Muscle layer of duodenum (tissue), 2 donors: ENCODE data around the gene KCNJ4.

Experiments
- H3K27ac ChIP-seq: one replicate; pipeline ENCODE4 v1.7.0; 2013; ENCODE audit warnings: mild to moderate bottlenecking, low read length
- H3K27me3 ChIP-seq: one replicate; pipeline ENCODE4 v1.7.0; 2013; ENCODE audit warnings: low read depth, mild to moderate bottlenecking, control low read depth, low read length
- H3K36me3 ChIP-seq, 2 donors: one replicate each; pipeline ENCODE4 v1.7.0; 2013; ENCODE audit warnings: low read length in 2 of 2, control low read depth in 1 of 2, mild to moderate bottlenecking in 1 of 2; ENCODE audit not compliant: insufficient read depth in 2 of 2, control insufficient read depth in 1 of 2
- H3K4me1 ChIP-seq, 2 donors: one replicate each; pipeline ENCODE4 v1.7.0; 2013; ENCODE audit warnings: low read length in 2 of 2, mild to moderate bottlenecking in 2 of 2, control low read depth in 1 of 2, moderate library complexity in 1 of 2; ENCODE audit not compliant: insufficient read depth in 2 of 2, control insufficient read depth in 1 of 2
- H3K4me3 ChIP-seq, 2 donors: one replicate each; pipeline ENCODE4 v1.7.0; 2013; ENCODE audit warnings: low read length in 2 of 2, low read depth in 1 of 2, mild to moderate bottlenecking in 1 of 2
- H3K9me3 ChIP-seq, 2 donors: one replicate each; pipeline ENCODE4 v1.7.0; 2013; ENCODE audit warnings: low read length in 2 of 2, control low read depth in 1 of 2, mild to moderate bottlenecking in 1 of 2; ENCODE audit not compliant: control insufficient read depth in 1 of 2
- donor health status: healthy.

The KCNJ4 gene

DNA sequence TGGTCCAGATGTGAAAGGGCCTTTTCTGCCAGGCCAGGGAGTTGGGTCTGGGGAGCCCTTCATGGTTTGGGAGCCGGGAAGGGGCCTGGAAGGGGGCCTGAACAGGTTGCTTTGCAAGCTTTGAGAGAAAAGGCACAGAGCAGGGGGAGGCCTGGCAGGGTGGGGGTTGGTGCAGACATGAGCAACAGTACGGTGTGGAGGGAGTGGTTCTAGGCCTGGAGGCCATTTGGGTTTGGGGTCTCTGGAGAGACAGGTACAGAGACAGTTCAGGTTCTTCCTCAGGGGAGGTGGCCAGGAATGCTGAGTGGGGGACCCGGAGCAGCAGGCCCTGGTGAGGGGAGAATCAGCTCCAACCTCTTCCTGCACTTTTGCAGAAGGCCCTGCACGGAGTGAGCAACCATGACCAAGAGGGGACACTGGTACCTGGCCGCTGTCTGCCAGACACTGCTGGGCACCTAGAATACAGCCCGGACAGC, 14.3 kb upstream of the KCNJ4 start:
- Histone ChIP-seq H3K4me3 (no peak overlapping the region), H3K27me3 (no peaks in the 10 kb centered on the region), H3K27ac (no peak overlapping the region), H3K36me3 (no peaks in the 10 kb centered on the region), H3K9me3 (no peaks in the 10 kb centered on the region), H3K4me1 (peaks cover 0 to 3% of the 10 kb centered on the region in 2 donors)

DNA sequence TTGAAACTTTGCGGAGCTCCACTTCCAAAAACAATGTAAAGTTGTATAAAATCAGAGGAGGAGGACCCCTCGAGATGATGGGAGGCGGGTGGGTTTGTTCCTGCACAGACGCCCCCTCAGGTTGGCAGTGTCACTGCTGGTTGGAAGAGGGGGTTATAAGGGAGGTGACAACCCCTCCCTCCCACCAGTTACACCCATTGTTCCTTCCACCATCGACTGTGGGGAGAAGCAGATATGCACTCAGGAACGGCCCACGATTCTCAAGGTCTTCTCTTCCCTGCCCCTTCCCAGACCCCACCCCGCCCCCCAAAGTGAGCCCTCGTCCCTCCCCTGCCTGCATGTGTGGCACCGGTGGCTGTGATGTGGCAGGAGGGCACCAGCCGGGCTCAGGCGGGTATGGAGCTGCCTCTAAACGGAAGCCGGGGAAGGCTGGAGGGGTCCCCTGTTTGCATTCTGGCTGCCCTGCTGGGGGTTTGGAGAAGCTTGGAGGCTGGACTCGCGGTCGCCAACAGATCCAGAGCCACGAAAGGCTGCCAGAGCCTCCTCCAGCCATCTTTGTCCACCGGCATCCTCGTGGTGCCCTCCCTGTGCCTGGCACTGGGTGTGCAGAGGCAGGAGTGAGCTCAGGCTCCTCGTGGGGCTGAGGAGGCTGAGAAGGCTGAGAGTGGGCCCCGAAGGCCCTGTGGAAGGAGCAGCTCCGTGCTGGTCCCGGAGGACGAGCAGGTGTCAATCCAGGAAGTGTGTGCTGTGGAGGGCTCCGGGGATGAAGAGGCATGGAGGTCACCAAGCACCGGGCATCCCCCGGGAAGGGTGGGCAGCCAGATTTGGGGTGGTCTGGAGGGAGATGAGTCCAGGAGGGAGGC, 13.7 kb upstream of the KCNJ4 start:
- peaks cover 0 to 3% of the 10 kb centered on the region in 2 donors for H3K4me1 ChIP-seq
- no peaks in the 10 kb centered on the region for H3K9me3 ChIP-seq
- H3K27me3 ChIP-seq, result no peaks in the 10 kb centered on the region
- no peak overlapping the region for H3K27ac ChIP-seq
- H3K36me3 ChIP-seq, result no peaks in the 10 kb centered on the region
- H3K4me3 ChIP-seq, result peak overlapping the region; percentile 60 to 68

GRCh38 chr22:38467904-38468442, 13.0 kb upstream of the KCNJ4 start, which contains the start of gene KDELR3:
Gene KDELR3, plus strand, starts transcription at chr22:38468096. Its CDS starts 138 bp downstream, at chr22:38468234.
- H3K36me3 ChIP-seq, result no peaks in the 10 kb centered on the region
- no peak within 1 kb of the TSS for H3K27ac ChIP-seq
- H3K27me3 ChIP-seq, result no peaks in the 10 kb centered on the region
- peak within 1 kb of the TSS; percentile 67 to 68 for H3K4me3 ChIP-seq
- peaks cover 0 to 3% of the 10 kb centered on the region in 2 donors for H3K4me1 ChIP-seq
- H3K9me3 ChIP-seq, result no peaks in the 10 kb centered on the region

GRCh38 chr22:38467438-38467903, 12.5 kb upstream of the KCNJ4 start:
- no peaks in the 10 kb centered on the region for H3K9me3 ChIP-seq
- no peaks in the 10 kb centered on the region for H3K36me3 ChIP-seq
- H3K27me3 ChIP-seq, result no peaks in the 10 kb centered on the region
- peaks cover 0 to 3% of the 10 kb centered on the region in 2 donors for H3K4me1 ChIP-seq
- no peak overlapping the region for H3K27ac ChIP-seq
- peak overlapping the region; percentile 67 to 68 for H3K4me3 ChIP-seq

DNA sequence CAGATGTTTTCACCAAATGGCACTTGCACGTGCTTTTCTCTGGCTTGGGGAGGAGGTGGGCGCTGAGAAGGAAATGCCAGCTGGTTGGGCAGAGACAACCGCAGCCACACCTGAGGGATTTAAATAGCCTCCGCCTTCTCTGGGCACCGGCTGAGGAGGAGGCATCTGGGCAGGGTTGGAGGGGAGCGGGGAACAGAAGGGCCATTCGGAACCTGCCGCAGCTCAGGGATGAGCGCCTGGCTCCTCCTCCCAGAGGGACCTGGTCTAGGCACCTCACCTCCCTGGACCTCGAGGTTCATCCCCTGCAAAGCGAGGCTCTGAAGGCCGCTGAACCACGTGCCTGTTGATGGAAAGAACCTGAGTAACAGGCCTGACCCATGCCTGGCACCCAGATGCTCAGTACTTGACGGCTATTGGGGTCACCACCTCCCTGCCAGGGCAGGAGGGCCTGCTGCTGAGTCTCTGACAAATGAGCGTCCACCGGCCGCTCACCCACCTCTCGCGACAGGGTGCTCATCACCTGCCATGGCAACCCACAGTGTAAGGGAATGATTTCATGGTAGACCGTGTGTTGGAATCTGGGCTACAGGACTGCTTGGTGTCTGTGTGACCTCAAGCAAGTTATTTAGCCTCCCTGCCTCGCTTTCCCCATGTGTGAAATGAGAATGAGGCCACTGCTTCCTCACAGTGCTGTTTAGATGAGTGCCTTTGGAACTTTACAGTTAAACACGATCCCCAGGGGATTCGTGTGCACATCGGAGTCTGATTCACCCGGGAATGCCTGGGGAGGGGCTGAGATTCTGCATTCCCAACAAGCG, 10.9 kb upstream of the KCNJ4 start:
- Histone ChIP-seq H3K4me3 (no peak overlapping the region), H3K36me3 (no peaks in the 10 kb centered on the region), H3K27ac (no peak overlapping the region), H3K4me1 (peaks cover 0 to 14% of the 10 kb centered on the region in 2 donors), H3K9me3 (no peaks in the 10 kb centered on the region), H3K27me3 (peaks cover under 1% of the 10 kb centered on the region)

GRCh38 chr22:38464992-38465672, 10.1 kb upstream of the KCNJ4 start:
- H3K27me3 ChIP-seq, result peaks cover 6% of the 10 kb centered on the region
- H3K36me3 ChIP-seq, result no peaks in the 10 kb centered on the region
- H3K4me1 ChIP-seq, result peaks cover 0 to 14% of the 10 kb centered on the region in 2 donors

DNA sequence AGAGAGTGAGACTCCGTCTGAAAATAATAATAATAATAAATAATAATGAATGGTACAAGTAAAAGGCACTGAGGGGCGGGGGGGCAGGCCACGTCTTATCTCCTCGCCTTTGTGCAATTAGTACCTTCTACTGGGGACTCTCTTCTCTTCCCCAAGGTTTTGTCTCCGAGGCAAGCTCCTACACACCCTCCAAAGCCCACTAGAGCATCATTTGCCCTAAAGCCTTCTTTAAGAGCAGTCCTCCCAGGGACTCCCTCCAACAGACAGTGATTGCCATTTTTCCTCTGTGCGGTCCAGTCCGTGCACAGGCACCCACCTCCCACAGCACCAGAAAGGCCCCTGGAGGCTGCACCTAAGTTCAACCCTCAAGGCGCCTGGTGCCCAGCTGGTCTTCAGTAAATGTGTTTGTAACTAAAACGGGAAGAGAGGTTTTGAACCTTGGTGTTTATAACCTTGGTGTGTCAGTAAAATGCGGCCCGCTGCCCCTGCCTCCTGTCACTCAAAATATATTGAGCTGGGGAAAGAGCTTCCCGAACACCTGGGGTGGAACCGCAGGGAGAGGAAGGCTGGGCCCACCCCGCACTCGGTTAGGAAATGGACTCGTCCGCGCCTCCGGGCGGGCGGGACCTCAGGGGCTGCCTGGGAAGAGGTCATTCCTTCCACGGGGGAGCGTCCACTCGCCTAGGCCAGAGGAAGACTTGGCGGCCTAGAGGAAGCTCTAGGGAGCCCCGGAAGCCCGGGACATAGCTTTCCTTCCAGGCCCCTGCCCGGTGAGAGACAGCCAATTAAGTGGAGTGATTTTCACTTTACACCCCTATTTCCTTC, 8.2 kb upstream of the KCNJ4 start:
- H3K27ac ChIP-seq, result no peak overlapping the region
- H3K4me1 ChIP-seq, result peaks cover 0 to 13% of the 10 kb centered on the region in 2 donors
- no peaks in the 10 kb centered on the region for H3K9me3 ChIP-seq
- peaks cover 15% of the 10 kb centered on the region for H3K27me3 ChIP-seq
- H3K36me3 ChIP-seq, result no peaks in the 10 kb centered on the region
- H3K4me3 ChIP-seq, result no peak overlapping the region

More at GRCh38 chr22:38464992-38465672, 10.1 kb upstream of the KCNJ4 start:
- Histone ChIP-seq H3K27ac (no peak overlapping the region), H3K4me3 (no peak overlapping the region), H3K9me3 (no peaks in the 10 kb centered on the region)

- H3K36me3 ChIP-seq, result no peaks in the 10 kb centered on the region
- peaks cover 15% of the 10 kb centered on the region for H3K27me3 ChIP-seq
- H3K4me1 ChIP-seq, result peaks cover 0 to 12% of the 10 kb centered on the region in 2 donors
- no peaks in the 10 kb centered on the region for H3K9me3 ChIP-seq
- H3K4me3 ChIP-seq, result peak overlapping the region in 1 of 2 donors; percentile 25
- no peak overlapping the region for H3K27ac ChIP-seq
These were observed 6.5 kb upstream of the KCNJ4 start for GRCh38 chr22:38461414-38462081.

- Histone ChIP-seq H3K9me3 (no peaks in the 10 kb centered on the region), H3K27ac (no peak overlapping the region), H3K27me3 (peaks cover 20% of the 10 kb centered on the region), H3K36me3 (no peaks in the 10 kb centered on the region), H3K4me3 (peak overlapping the region in 1 of 2 donors; percentile 25), H3K4me1 (peaks cover 0 to 14% of the 10 kb centered on the region in 2 donors)
These were observed 6.0 kb upstream of the KCNJ4 start for GRCh38 chr22:38461057-38461413.

- no peak overlapping the region for H3K27ac ChIP-seq
- H3K27me3 ChIP-seq, result peaks cover 20% of the 10 kb centered on the region
These were observed 5.4 kb upstream of the KCNJ4 start for GRCh38 chr22:38460426-38460840.

More at GRCh38 chr22:38460426-38460840, 5.4 kb upstream of the KCNJ4 start:
- Histone ChIP-seq H3K4me3 (no peak overlapping the region), H3K36me3 (no peaks in the 10 kb centered on the region), H3K4me1 (peaks cover 0 to 16% of the 10 kb centered on the region in 2 donors), H3K9me3 (no peaks in the 10 kb centered on the region)
